Measurements from ENCODE around the gene USPL1.
A peak's percentile ranks its signal among the peaks of the same experiment; 100 is the strongest.

DNA sequence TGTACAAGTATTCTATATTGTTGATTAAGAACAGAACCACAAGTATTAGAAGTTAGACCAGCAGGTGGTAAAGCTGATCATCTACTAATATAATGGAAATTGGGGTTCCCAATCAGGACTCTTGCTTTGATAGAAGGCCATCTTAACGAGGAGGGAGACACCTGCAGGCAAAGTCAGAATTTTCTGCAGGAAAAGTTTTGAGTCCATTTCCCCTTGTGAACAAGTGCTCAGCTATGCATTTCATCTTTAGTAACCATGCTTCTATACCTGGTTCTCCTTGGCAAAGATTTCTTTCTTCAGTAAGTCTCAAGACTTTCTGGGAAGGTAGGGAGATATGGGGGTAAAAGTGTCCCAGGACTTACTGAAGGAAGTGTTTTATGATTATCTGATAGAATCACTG, 36.1 kb upstream of the USPL1 start:
- TF ChIP-seq, protein P1, sequence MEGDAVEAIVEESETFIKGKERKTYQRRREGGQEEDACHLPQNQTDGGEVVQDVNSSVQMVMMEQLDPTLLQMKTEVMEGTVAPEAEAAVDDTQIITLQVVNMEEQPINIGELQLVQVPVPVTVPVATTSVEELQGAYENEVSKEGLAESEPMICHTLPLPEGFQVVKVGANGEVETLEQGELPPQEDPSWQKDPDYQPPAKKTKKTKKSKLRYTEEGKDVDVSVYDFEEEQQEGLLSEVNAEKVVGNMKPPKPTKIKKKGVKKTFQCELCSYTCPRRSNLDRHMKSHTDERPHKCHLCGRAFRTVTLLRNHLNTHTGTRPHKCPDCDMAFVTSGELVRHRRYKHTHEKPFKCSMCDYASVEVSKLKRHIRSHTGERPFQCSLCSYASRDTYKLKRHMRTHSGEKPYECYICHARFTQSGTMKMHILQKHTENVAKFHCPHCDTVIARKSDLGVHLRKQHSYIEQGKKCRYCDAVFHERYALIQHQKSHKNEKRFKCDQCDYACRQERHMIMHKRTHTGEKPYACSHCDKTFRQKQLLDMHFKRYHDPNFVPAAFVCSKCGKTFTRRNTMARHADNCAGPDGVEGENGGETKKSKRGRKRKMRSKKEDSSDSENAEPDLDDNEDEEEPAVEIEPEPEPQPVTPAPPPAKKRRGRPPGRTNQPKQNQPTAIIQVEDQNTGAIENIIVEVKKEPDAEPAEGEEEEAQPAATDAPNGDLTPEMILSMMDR (IDR thresholded peaks at IDR 0.05; ENCODE audit: poor library complexity): peak; percentile 33
- no peak for TF ChIP-seq EZH2 (IDR thresholded peaks at IDR 0.05; ENCODE audit: borderline replicate concordance)
- no peak for TF ChIP-seq EZH2phosphoT487 (IDR thresholded peaks at IDR 0.05; ENCODE audit: low read depth, severe bottlenecking, unreplicated experiment)
